Smooth muscle cell (in vitro differentiated cells): ENCODE results near the gene MZT2A. TPM values are rescaled to one million over a fixed set of nuclear protein-coding genes. Genes with fewer than 3 reads are reported as not detected.
"Not testable (repeated sequence)": the region's sequence is repeated elsewhere in the genome, so short reads cannot be mapped to it uniquely, and the experiment has no call there.

Experiments used
- DNase-seq: peaks from one replicate; lab custom pipeline; 2025; ENCODE audit not compliant: unreplicated experiment; lab: John Stamatoyannopoulos, UW
- H2AFZ ChIP-seq: fragments of 200-600 bp; sonication (generic); 2 replicates; pipeline ENCODE4 v1.6.0; 2016; ENCODE audit warnings: antibody characterized with exemption, low read depth, mild to moderate bottlenecking
- H3F3A ChIP-seq: fragments of 200-600 bp; sonication (generic); 2 replicates; pipeline ENCODE4 v1.6.0; 2017; ENCODE audit warnings: antibody characterized with exemption, low read depth
- H3K27ac ChIP-seq: fragments of 200-600 bp; sonication (generic); 2 replicates; pipeline ENCODE4 v1.5.1; 2016; ENCODE audit warnings: low read depth, mild to moderate bottlenecking
- H3K27me3 ChIP-seq: fragments of 200-600 bp; sonication (generic); 2 replicates; pipeline ENCODE4 v1.6.1; 2016; ENCODE audit warnings: low read depth, mild to moderate bottlenecking
- H3K36me3 ChIP-seq: fragments of 200-600 bp; sonication (generic); 2 replicates; pipeline ENCODE4 v1.5.1; 2016; ENCODE audit warnings: low read depth
- H3K4me1 ChIP-seq: fragments of 200-600 bp; sonication (generic); 2 replicates; pipeline ENCODE4 v1.5.1; 2016; ENCODE audit warnings: low read depth
- H3K4me2 ChIP-seq: fragments of 200-600 bp; sonication (generic); 2 replicates; pipeline ENCODE4 v1.6.0; 2016; ENCODE audit warnings: mild to moderate bottlenecking
- H3K4me3 ChIP-seq: fragments of 200-600 bp; sonication (generic); 2 replicates; pipeline ENCODE4 v1.5.1; 2016; ENCODE audit warnings: mild to moderate bottlenecking
- H3K79me2 ChIP-seq: fragments of 200-600 bp; sonication (generic); 2 replicates; pipeline ENCODE4 v1.6.0; 2016; ENCODE audit warnings: low read depth, mild to moderate bottlenecking
- H3K9ac ChIP-seq: fragments of 200-600 bp; sonication (generic); 2 replicates; pipeline ENCODE4 v1.6.0; 2016; ENCODE audit warnings: low read depth
- H3K9me3 ChIP-seq: fragments of 200-600 bp; sonication (generic); replicated peaks from 2 replicates; pipeline ENCODE4 v1.5.1; 2016; ENCODE audit warnings: low read depth
- H4K20me1 ChIP-seq: fragments of 200-600 bp; sonication (generic); 2 replicates; pipeline ENCODE4 v1.6.0; 2016; ENCODE audit warnings: low read depth
- WGBS: methylation state at CpG from one replicate; pipeline ENCODE4 v1.1.7; 2016; ENCODE audit warnings: low lambda C conversion rate; 5-methylcytosine and 5-hydroxymethylcytosine counted together
- polyA plus RNA-seq: library from polyadenylated mRNA; unstranded; fragments of >200 nt; fragmentation: Nextera tagmentation; extraction: Ambion mirVana; gene quantifications from 2 replicates; pipeline ENCODE4 v1.2.1, GENCODE V29; 2016
- total RNA-seq: library from RNA; depleted of rRNA; stranded (reverse); fragments of >200 nt; gene quantifications from 2 replicates; pipeline ENCODE4 v1.2.3, GENCODE V29; 2014
- TF ChIP-seq, protein P1 (sequence below): fragments of 200-600 bp; sonication (generic); IDR thresholded peaks from 2 replicates; pipeline ENCODE4 v1.5.1; 2017; ENCODE audit warnings: borderline replicate concordance, mild to moderate bottlenecking, antibody characterized with exemption; ENCODE audit not compliant: insufficient read depth, poor library complexity, severe bottlenecking

Gene MZT2A
- total and polyA plus RNA-seq, 2 experiments from 2014 or later: 85.1 to 137 TPM

DNA sequence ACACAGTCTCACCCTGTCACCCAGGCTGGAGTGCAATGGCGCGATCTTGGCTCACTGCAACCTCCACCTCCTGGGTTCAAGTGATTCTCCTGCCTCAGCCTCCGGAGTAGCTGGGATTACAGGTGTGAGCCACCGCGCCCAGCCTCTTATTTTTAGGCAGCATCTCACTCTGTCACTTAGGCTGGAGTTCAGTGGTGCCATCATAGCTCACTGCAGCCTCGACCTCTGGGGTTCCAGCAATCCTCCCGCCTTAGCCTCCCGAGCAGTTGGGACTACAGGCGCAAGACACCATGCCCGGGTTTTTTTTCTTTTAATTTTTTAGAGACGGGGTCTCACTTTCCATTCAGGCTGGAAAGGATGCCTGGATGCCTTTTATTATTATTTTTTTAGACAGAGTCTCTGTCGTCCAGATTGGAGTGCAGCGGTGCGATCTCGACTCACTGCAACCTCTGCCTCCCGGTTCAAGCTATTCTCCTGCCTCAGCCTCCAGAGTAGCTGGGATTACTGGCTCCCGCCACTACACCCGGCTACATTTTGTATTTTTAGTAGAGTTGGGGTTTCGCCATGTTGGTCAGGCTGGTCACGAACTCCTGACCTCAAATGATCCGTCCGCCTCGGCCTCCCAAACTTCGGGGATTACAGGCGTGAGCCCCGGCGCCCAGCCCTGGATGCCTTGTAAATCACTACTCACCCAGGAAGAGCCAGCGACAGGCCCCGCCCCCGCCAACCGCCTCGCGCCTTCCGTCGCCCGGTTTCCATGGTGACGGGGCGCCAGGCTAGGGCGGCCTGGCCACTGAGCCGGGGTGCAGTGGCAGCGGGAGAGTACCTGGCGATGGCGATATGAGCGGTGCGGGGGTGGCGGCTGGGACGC, 35.2 kb upstream of the MZT2A start, which contains the start of gene CCDC74A:
TSS of gene CCDC74A (plus strand) at position 758 of the 871 bp plus-strand sequence. CDS start at position 841, 83 bp downstream.
- not testable (repeated sequence) for H3K79me2 ChIP-seq, H3K4me1 ChIP-seq, H3K9ac ChIP-seq, H3K27ac ChIP-seq, H3K36me3 ChIP-seq, H4K20me1 ChIP-seq, H3K9me3 ChIP-seq, H3F3A ChIP-seq, DNase-seq, H3K27me3 ChIP-seq
- Histone ChIP-seq H3K4me3 (peak within 1 kb of the TSS; percentile 52), H3K4me2 (peak within 1 kb of the TSS; percentile 84), H2AFZ (peak within 1 kb of the TSS; percentile 50)
- WGBS: 34% methylated on average over 41 of the region's 47 CpGs

DNA sequence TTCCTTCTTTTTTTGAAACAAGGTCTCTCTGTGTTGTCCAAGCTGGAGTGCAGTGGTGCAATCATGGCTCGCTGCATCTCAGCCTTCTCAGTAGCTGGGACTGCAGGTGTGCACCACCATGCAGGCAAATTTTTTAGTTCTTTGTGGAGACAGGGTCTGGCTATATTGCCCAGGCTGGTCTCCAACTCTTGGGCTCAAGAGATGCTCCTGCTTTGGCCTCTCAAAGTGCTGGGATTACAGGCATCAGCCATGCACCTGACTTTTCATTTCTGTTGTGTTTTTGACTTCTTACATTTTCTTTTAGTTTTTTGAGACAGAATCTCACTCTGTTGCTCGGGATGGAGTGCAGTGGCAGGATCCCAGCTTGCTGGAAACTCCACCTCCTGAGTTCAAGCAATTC, 33.1 kb upstream of the MZT2A start:
- not testable (repeated sequence) for H3K4me2 ChIP-seq, DNase-seq, H3K27me3 ChIP-seq, H3K9me3 ChIP-seq, H3K4me3 ChIP-seq, H4K20me1 ChIP-seq, H2AFZ ChIP-seq, H3F3A ChIP-seq, H3K4me1 ChIP-seq, H3K27ac ChIP-seq, H3K9ac ChIP-seq, H3K79me2 ChIP-seq, H3K36me3 ChIP-seq
- 94% methylated on average over 2 of the region's 2 CpGs for WGBS

- Histone ChIP-seq H3K9me3 (no peaks in the 10 kb centered on the region), H3K27ac (no peak overlapping the region), H2AFZ (no peak overlapping the region), H3K79me2 (no peaks in the 10 kb centered on the region), H3F3A (no peaks in the 10 kb centered on the region), H3K27me3 (no peaks in the 10 kb centered on the region), H3K9ac (no peak overlapping the region), H3K36me3 (no peaks in the 10 kb centered on the region), H4K20me1 (no peaks in the 10 kb centered on the region), H3K4me2 (no peak overlapping the region), H3K4me1 (no peaks in the 10 kb centered on the region), H3K4me3 (no peak overlapping the region)
- 90% methylated on average over 20 of the region's 20 CpGs for WGBS
- TF ChIP-seq, protein P1, sequence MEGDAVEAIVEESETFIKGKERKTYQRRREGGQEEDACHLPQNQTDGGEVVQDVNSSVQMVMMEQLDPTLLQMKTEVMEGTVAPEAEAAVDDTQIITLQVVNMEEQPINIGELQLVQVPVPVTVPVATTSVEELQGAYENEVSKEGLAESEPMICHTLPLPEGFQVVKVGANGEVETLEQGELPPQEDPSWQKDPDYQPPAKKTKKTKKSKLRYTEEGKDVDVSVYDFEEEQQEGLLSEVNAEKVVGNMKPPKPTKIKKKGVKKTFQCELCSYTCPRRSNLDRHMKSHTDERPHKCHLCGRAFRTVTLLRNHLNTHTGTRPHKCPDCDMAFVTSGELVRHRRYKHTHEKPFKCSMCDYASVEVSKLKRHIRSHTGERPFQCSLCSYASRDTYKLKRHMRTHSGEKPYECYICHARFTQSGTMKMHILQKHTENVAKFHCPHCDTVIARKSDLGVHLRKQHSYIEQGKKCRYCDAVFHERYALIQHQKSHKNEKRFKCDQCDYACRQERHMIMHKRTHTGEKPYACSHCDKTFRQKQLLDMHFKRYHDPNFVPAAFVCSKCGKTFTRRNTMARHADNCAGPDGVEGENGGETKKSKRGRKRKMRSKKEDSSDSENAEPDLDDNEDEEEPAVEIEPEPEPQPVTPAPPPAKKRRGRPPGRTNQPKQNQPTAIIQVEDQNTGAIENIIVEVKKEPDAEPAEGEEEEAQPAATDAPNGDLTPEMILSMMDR: no peak
- no peak for DNase-seq
These were observed 30.0 kb upstream of the MZT2A start for GRCh38 chr2:131521961-131522781.

DNA sequence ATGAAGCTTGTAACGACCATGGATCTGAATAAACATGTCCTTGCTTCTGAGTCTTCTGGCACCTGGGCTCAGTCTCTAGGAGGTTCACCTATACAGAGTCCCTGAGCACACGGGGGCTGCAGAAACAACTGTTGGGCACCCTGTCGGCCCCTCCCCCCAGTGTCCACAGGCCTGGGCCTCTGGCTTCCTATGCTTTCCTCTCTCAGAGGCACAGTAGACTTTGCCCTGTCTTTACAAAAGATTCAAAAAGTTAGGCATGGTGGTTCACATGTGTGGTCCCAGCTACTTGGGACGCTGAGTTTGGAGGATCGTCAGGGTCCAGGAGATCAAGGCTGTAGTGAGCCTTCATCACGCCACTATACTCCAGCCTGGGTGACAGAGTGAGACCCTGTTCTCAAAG, 29.3 kb upstream of the MZT2A start:
- not testable (repeated sequence) for H3K9ac ChIP-seq, H2AFZ ChIP-seq, H3K79me2 ChIP-seq, H3K27ac ChIP-seq, DNase-seq, H3K9me3 ChIP-seq, H3K4me3 ChIP-seq, H3F3A ChIP-seq, H4K20me1 ChIP-seq, H3K27me3 ChIP-seq, H3K4me1 ChIP-seq, H3K4me2 ChIP-seq, H3K36me3 ChIP-seq
- 85% methylated on average over 6 of the region's 6 CpGs for WGBS

DNA sequence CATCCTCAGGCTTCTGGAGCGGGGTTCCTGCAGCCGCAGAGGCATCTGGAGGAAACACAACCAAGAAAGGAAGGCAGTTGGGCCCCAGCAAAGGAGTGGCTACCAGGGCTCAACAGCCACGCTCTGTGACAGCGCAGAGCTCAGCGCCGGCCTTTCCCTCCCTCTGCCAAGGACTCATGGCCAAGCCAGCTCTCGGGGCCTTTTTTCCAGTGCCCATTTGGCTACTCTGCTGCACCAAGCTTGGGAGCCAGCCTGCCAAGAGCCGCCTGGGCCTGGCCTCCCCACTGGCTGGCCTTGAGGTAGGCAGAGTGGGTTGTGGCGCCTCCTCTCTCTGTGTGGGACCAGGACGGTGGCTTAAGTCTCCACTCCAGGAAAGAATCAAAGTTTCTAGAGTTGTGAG, 28.3 kb upstream of the MZT2A start:
- Histone ChIP-seq H3K4me3 (no peak overlapping the region), H3K9me3 (no peaks in the 10 kb centered on the region), H4K20me1 (no peaks in the 10 kb centered on the region), H3K4me2 (no peak overlapping the region), H3K9ac (no peak overlapping the region), H3K27ac (no peak overlapping the region), H3K36me3 (no peaks in the 10 kb centered on the region), H2AFZ (no peak overlapping the region), H3K27me3 (no peaks in the 10 kb centered on the region), H3F3A (no peaks in the 10 kb centered on the region), H3K79me2 (no peaks in the 10 kb centered on the region), H3K4me1 (no peaks in the 10 kb centered on the region)
- no peak for DNase-seq
- 98% methylated on average over 10 of the region's 10 CpGs for WGBS
- TF ChIP-seq, protein P1: no peak

DNA sequence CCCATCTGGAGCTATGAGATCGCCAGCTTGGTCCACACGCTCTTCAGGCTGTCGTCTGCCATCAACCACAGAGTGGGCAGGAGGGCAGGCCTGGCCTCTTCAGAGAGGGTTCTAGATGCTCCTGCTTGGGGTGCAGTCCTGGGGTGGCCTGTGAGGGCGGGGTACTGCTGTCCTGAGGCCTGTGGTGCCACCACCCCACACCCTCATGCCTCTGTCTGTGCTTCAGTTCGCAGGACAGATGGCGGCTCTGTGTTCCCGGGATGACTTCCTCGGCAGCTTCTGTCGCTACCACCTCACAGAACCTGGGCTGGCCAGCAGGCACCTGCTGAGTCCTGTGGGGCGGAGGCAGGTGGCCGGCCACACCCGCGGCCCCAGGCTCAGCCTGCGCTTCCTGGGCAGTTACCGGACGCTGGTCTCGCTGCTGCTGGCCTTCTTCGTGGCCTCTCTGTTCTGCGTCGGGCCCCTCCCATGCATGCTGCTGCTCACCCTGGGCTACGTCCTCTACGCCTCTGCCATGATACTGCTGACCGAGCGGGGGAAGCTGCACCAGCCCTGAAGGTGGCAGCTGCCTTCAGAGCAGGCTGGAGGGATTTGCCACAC, 27.8 kb upstream of the MZT2A start:
- DNase-seq, H3F3A ChIP-seq, H3K27ac ChIP-seq, H4K20me1 ChIP-seq, H3K4me1 ChIP-seq, H3K9me3 ChIP-seq, H3K27me3 ChIP-seq, H3K4me2 ChIP-seq, H3K4me3 ChIP-seq, H2AFZ ChIP-seq, H3K36me3 ChIP-seq, H3K79me2 ChIP-seq, H3K9ac ChIP-seq: not testable (repeated sequence)
- 93% methylated on average over 15 of the region's 24 CpGs for WGBS
